Mesenchymal stem cell (in vitro differentiated cells and primary cell): ENCODE measurements around the gene MC4R.
A peak's percentile ranks its signal among the peaks of the same experiment; 100 is the strongest.

Source experiments
- DNase-seq: peaks from one replicate; pipeline ENCODE4 v3.0.0-alpha.2; 2013
- H2AFZ ChIP-seq: one replicate; pipeline ENCODE4 v1.6.1; 2013; ENCODE audit warnings: low read depth, mild to moderate bottlenecking, control low read depth, inconsistent platforms, low read length, moderate library complexity
- H2AK5ac ChIP-seq: 2 replicates; pipeline ENCODE4 v1.6.1; 2013; ENCODE audit warnings: low read length, moderate library complexity, mild to moderate bottlenecking, inconsistent platforms; ENCODE audit not compliant: severe bottlenecking
- H2BK120ac ChIP-seq: one replicate; pipeline ENCODE4 v1.6.1; 2013; ENCODE audit warnings: low read depth, mild to moderate bottlenecking, inconsistent platforms, low read length, moderate library complexity
- H2BK12ac ChIP-seq, 2 experiments: one replicate each; pipeline ENCODE4 v1.6.1; 2013; ENCODE audit warnings: inconsistent platforms in 2 of 2, low read length in 2 of 2, mild to moderate bottlenecking in 2 of 2, moderate library complexity in 2 of 2, control low read depth in 1 of 2
- H2BK15ac ChIP-seq: one replicate; pipeline ENCODE4 v1.6.1; 2013; ENCODE audit warnings: mild to moderate bottlenecking, low read depth, inconsistent platforms; ENCODE audit not compliant: poor library complexity, severe bottlenecking
- H2BK5ac ChIP-seq: 2 replicates; pipeline ENCODE4 v1.6.1; 2013; ENCODE audit warnings: low read depth, mild to moderate bottlenecking, low read length, control low read depth, inconsistent platforms; ENCODE audit not compliant: poor library complexity, severe bottlenecking
- H3K14ac ChIP-seq, 2 experiments: one replicate each; pipeline ENCODE4 v1.6.1; 2013; ENCODE audit warnings: inconsistent platforms in 2 of 2, low read length in 2 of 2, control low read depth in 1 of 2, mild to moderate bottlenecking in 1 of 2, moderate library complexity in 1 of 2
- H3K18ac ChIP-seq, 2 experiments: one replicate each; pipeline ENCODE4 v1.6.1; 2013; ENCODE audit warnings: inconsistent platforms in 2 of 2, low read length in 2 of 2, control low read depth in 1 of 2, low read depth in 1 of 2, mild to moderate bottlenecking in 1 of 2
- H3K23ac ChIP-seq, 2 experiments: one replicate each; pipeline ENCODE4 v1.6.1; 2013; ENCODE audit warnings: inconsistent platforms in 2 of 2, low read length in 2 of 2, mild to moderate bottlenecking in 2 of 2, moderate library complexity in 2 of 2, control low read depth in 1 of 2
- H3K27ac ChIP-seq: 2 replicates; pipeline ENCODE4 v1.5.1; 2013; ENCODE audit warnings: mild to moderate bottlenecking, moderate library complexity, low read length, control low read depth, inconsistent platforms; ENCODE audit not compliant: poor library complexity, severe bottlenecking
- H3K27me3 ChIP-seq, 2 experiments: 2 replicates each; pipeline versions ENCODE4 v1.6.1 to v1.7.0; 2013; ENCODE audit warnings: low read length in 2 of 2, mild to moderate bottlenecking in 2 of 2, moderate library complexity in 2 of 2, control low read depth in 1 of 2, inconsistent platforms in 1 of 2; ENCODE audit not compliant: control insufficient read depth in 1 of 2, insufficient read depth in 1 of 2
- H3K36me3 ChIP-seq, 2 experiments: 2 replicates each; pipeline versions ENCODE4 v1.6.1 to v1.7.0; 2013; ENCODE audit warnings: low read length in 2 of 2, control low read depth in 1 of 2, inconsistent platforms in 1 of 2, low read depth in 1 of 2, mild to moderate bottlenecking in 1 of 2; ENCODE audit not compliant: insufficient read depth in 2 of 2, control insufficient read depth in 1 of 2
- H3K4ac ChIP-seq, 2 experiments: one replicate each; pipeline ENCODE4 v1.6.1; 2013; ENCODE audit warnings: inconsistent platforms in 2 of 2, low read length in 2 of 2, mild to moderate bottlenecking in 2 of 2, moderate library complexity in 2 of 2, control low read depth in 1 of 2, low read depth in 1 of 2
- H3K4me1 ChIP-seq: 2 replicates; pipeline ENCODE4 v1.6.1; 2013; ENCODE audit warnings: low read depth, low read length, control low read depth; ENCODE audit not compliant: control insufficient read depth, insufficient read depth
- H3K4me2 ChIP-seq: 2 replicates; pipeline ENCODE4 v1.6.1; 2013; ENCODE audit warnings: low read length, mild to moderate bottlenecking, inconsistent platforms; ENCODE audit not compliant: poor library complexity, severe bottlenecking
- H3K4me3 ChIP-seq, 2 experiments: 2 replicates each; pipeline versions ENCODE4 v1.5.1 to v1.7.0; 2013; ENCODE audit warnings: low read length in 2 of 2, mild to moderate bottlenecking in 2 of 2, control low read depth in 1 of 2, low read depth in 1 of 2; ENCODE audit not compliant: insufficient read depth in 1 of 2
- H3K79me1 ChIP-seq: replicated peaks from 2 replicates; pipeline ENCODE4 v1.6.1; 2013; ENCODE audit warnings: mild to moderate bottlenecking, control low read depth, low read length, inconsistent platforms; ENCODE audit not compliant: poor library complexity, severe bottlenecking
- H3K9ac ChIP-seq: 2 replicates; pipeline ENCODE4 v1.7.0; 2013; ENCODE audit warnings: mild to moderate bottlenecking, low read length, moderate library complexity
- H3K9me3 ChIP-seq: 2 replicates; pipeline ENCODE4 v1.7.0; 2013; ENCODE audit warnings: mild to moderate bottlenecking, low read length; ENCODE audit not compliant: control insufficient read depth
- H4K8ac ChIP-seq: one replicate; pipeline ENCODE4 v1.6.1; 2013; ENCODE audit warnings: inconsistent platforms, mild to moderate bottlenecking, low read length, moderate library complexity
- H4K91ac ChIP-seq: one replicate; pipeline ENCODE4 v1.6.1; 2013; ENCODE audit warnings: mild to moderate bottlenecking, low read length, inconsistent platforms
- WGBS: methylation state at CpG from one replicate; pipeline ENCODE4 v1.1.7; 2013; ENCODE audit warnings: mixed read lengths; 5-methylcytosine and 5-hydroxymethylcytosine counted together

MC4R gene

GRCh38 chr18:60331890-60332289 is 40.7 kb downstream of the MC4R start:
- no peak for DNase-seq
- no peak overlapping the region for H2AK5ac ChIP-seq
- 63% methylated on average over 6 of the region's 6 CpGs for WGBS
- H2BK15ac ChIP-seq, result no peak overlapping the region
- H4K8ac ChIP-seq, result no peak overlapping the region
- no peak overlapping the region for H3K18ac ChIP-seq
- no peak overlapping the region for H2AFZ ChIP-seq
- no peak overlapping the region for H3K14ac ChIP-seq
- no peaks in the 10 kb centered on the region for H3K4me1 ChIP-seq
- H3K27ac ChIP-seq, result no peak overlapping the region
- H2BK5ac ChIP-seq, result no peak overlapping the region
- no peak overlapping the region for H4K91ac ChIP-seq
- H3K9me3 ChIP-seq, result no peaks in the 10 kb centered on the region
- H3K4me2 ChIP-seq, result no peak overlapping the region
- no peak overlapping the region for H2BK120ac ChIP-seq
- H3K79me1 ChIP-seq, result no peaks in the 10 kb centered on the region
- no peak overlapping the region for H3K23ac ChIP-seq
- no peak overlapping the region for H2BK12ac ChIP-seq
- H3K4ac ChIP-seq, result no peak overlapping the region
- H3K27me3 ChIP-seq, result no peaks in the 10 kb centered on the region
- no peak overlapping the region for H3K9ac ChIP-seq
- H3K36me3 ChIP-seq, result no peaks in the 10 kb centered on the region
- H3K4me3 ChIP-seq, result no peak overlapping the region

- H2BK120ac ChIP-seq, result no peak overlapping the region
- DNase-seq, result no peak
- no peak overlapping the region for H3K4me2 ChIP-seq
- H4K91ac ChIP-seq, result no peak overlapping the region
- no peaks in the 10 kb centered on the region for H3K4me1 ChIP-seq
- H3K9me3 ChIP-seq, result peaks cover 8% of the 10 kb centered on the region
- H3K14ac ChIP-seq, result no peak overlapping the region
- no peak overlapping the region for H2AFZ ChIP-seq
- no peaks in the 10 kb centered on the region for H3K79me1 ChIP-seq
- no peaks in the 10 kb centered on the region for H3K27me3 ChIP-seq
- no peaks in the 10 kb centered on the region for H3K36me3 ChIP-seq
- no peak overlapping the region for H3K18ac ChIP-seq
- H3K4me3 ChIP-seq, result no peak overlapping the region
- no peak overlapping the region for H2AK5ac ChIP-seq
- no peak overlapping the region for H3K27ac ChIP-seq
- H2BK15ac ChIP-seq, result no peak overlapping the region
- H2BK5ac ChIP-seq, result no peak overlapping the region
- no peak overlapping the region for H3K9ac ChIP-seq
- H3K23ac ChIP-seq, result no peak overlapping the region
- H3K4ac ChIP-seq, result no peak overlapping the region
- no peak overlapping the region for H2BK12ac ChIP-seq
- H4K8ac ChIP-seq, result no peak overlapping the region
Measured at GRCh38 chr18:60329131-60329530, 43.4 kb downstream of the MC4R start.

- H2BK12ac ChIP-seq, result no peak overlapping the region
- DNase-seq, result no peak
- H2BK5ac ChIP-seq, result no peak overlapping the region
- no peak overlapping the region for H3K4me3 ChIP-seq
- no peak overlapping the region for H4K91ac ChIP-seq
- H3K4me1 ChIP-seq, result no peaks in the 10 kb centered on the region
- no peaks in the 10 kb centered on the region for H3K36me3 ChIP-seq
- no peak overlapping the region for H3K4ac ChIP-seq
- no peaks in the 10 kb centered on the region for H3K27me3 ChIP-seq
- no peak overlapping the region for H4K8ac ChIP-seq
- H3K14ac ChIP-seq, result no peak overlapping the region
- H3K27ac ChIP-seq, result no peak overlapping the region
- H3K9me3 ChIP-seq, result peaks cover 10% of the 10 kb centered on the region
- no peak overlapping the region for H3K23ac ChIP-seq
- H3K18ac ChIP-seq, result no peak overlapping the region
- 84% methylated on average over 2 of the region's 2 CpGs for whole genome bisulfite sequencing
- H3K79me1 ChIP-seq, result no peaks in the 10 kb centered on the region
- H2BK15ac ChIP-seq, result no peak overlapping the region
- no peak overlapping the region for H2AFZ ChIP-seq
- H2BK120ac ChIP-seq, result no peak overlapping the region
- H3K9ac ChIP-seq, result no peak overlapping the region
- H2AK5ac ChIP-seq, result no peak overlapping the region
- no peak overlapping the region for H3K4me2 ChIP-seq
Measured at GRCh38 chr18:60327880-60328279, 44.7 kb downstream of the MC4R start.

DNA sequence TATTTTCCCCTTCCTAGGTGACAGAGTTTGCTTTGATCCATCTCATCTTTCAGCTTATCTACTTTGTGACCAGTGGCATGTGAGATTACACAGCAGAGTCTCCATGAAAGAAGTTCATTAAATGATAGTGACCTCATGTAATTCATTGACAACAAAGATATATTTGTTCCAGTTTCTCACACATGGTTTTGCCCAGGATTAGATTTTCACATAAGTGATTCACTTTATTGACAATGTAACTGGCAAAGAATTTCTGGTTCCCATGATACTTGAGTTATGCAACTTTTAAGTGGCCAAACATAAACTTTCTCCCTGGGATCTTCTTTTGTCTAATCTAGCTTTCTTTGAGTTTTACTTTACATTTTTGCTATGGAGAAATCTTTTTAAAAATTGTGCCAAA is 50.0 kb downstream of the MC4R start:
- Histone ChIP-seq H3K9ac (no peak overlapping the region), H4K8ac (no peak overlapping the region), H3K79me1 (no peaks in the 10 kb centered on the region), H2BK15ac (no peak overlapping the region), H3K4me1 (no peaks in the 10 kb centered on the region), H2BK120ac (no peak overlapping the region), H3K27ac (no peak overlapping the region), H3K4me3 (no peak overlapping the region), H2BK5ac (no peak overlapping the region), H2AK5ac (no peak overlapping the region), H3K4me2 (no peak overlapping the region), H4K91ac (no peak overlapping the region), H3K23ac (no peak overlapping the region), H3K4ac (no peak overlapping the region), H3K9me3 (peaks cover 16% of the 10 kb centered on the region), H3K18ac (no peak overlapping the region), H2AFZ (no peak overlapping the region), H3K36me3 (no peaks in the 10 kb centered on the region), H3K27me3 (no peaks in the 10 kb centered on the region), H2BK12ac (no peak overlapping the region), H3K14ac (no peak overlapping the region)
- DNase-seq, result peak; percentile 57
